Testis (tissue), 3 donors: ENCODE measurements around the gene MYOCD. TPM values are rescaled to one million over a fixed set of nuclear protein-coding genes. Genes with fewer than 3 reads are reported as not detected.

Source experiments
- DNase-seq: peaks from one replicate; pipeline ENCODE4 v3.0.0-alpha.2; 2019
- H3K27ac ChIP-seq, 2 donors: fragments of 200-600 bp; sonication (generic); one replicate each; pipeline ENCODE4 v1.5.1; 2019
- H3K27me3 ChIP-seq: fragments of 200-600 bp; sonication (generic); one replicate; pipeline ENCODE4 v1.5.1; 2019
- H3K36me3 ChIP-seq: fragments of 200-600 bp; sonication (generic); one replicate; pipeline ENCODE4 v1.5.1; 2017; ENCODE audit warnings: low read depth; ENCODE audit errors: missing control alignments
- H3K4me1 ChIP-seq: fragments of 200-600 bp; sonication (generic); one replicate; pipeline ENCODE4 v1.5.1; 2019
- H3K4me3 ChIP-seq, 2 donors: fragments of 200-600 bp; sonication (generic); one replicate each; pipeline ENCODE4 v1.5.1; 2017 to 2019
- H3K9me3 ChIP-seq: fragments of 200-600 bp; sonication (generic); one replicate; pipeline ENCODE4 v1.5.1; 2017
- POLR2A ChIP-seq: fragments of 450-650 bp; IDR thresholded peaks from one replicate; pipeline ENCODE4 v1.6.1; 2017; ENCODE audit warnings: antibody characterized with exemption, mild to moderate bottlenecking, moderate library complexity
- WGBS, 2 donors: methylation state at CpG; one replicate each; pipeline ENCODE4 v1.1.5; 2018; 5-methylcytosine and 5-hydroxymethylcytosine counted together
- intact Hi-C: fragments of 100-400 bp; cut with DNase I; formaldehyde crosslinking; loops from one replicate; pipeline ENCODE4 v1.15.1; 2023; ENCODE audit warnings: low total_unique reads
- polyA plus RNA-seq: library from polyadenylated mRNA; stranded (reverse); fragments of 350-450 nt; fragmentation: Illumina TruSeq; extraction: RNeasy Lipid Tissue Mini Kit (QIAGEN cat#74804); gene quantifications from one replicate; pipeline ENCODE4 v1.2.3, GENCODE V29; 2014; ENCODE audit warnings: low read depth, low replicate concordance; ENCODE audit not compliant: insufficient read depth
- total RNA-seq, 2 donors: library from RNA; depleted of rRNA; stranded (reverse); fragments of >200 nt; gene quantifications; one replicate each; pipeline ENCODE4 v1.2.3, GENCODE V29; 2016
- TF ChIP-seq, protein P1 (sequence below), 3 experiments: fragments of 450-650 bp in 2 of 3; fragments of 200-600 bp in 1 of 3; sonication (generic) in 1 of 3; IDR thresholded peaks; one replicate each; pipeline ENCODE4 v1.5.1; 2016 to 2019; ENCODE audit warnings: antibody characterized with exemption in 3 of 3, mild to moderate bottlenecking in 2 of 3, moderate library complexity in 1 of 3

The MYOCD gene
- total and polyA plus RNA-seq, 3 donors from 2014 or later, result 7.3 to 13.3 (median 7.6) TPM

DNA sequence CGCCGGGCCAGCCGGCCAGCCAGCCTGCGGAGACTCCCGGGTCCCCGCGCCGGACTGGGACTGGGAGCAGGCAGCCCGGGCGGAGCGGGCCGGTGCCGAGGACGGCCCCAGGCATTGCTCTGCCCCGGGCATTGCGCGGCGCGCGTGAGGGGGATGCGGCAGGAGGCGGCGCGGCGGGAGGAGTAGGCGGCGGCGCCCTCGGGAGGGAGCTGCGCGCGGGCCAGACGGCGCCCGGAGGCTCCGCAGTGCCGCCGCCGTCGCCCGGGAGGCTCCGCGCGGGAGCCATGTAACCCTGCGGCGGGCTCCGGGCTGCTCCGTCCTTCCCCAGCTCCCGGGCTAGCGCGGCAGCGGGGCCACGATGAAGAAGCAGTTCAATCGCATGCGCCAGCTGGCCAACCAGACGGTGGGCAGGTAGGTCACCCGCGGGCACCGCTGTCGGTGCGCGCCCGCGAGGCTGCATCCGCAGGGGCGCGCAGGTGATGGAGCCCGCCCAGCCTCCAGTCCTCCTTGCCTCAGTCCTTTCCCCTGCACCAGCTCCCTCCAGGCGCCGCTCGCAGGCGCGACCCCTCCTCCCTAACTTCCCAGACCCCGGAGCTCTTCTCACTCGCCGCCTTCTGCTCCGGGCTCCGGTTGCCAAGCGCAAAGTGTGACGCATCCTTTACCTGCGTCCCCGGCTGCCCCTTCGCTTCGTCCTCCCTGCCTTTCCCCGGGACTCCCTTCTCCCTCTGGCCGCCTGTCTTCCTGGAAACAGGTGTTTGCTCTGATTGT is 124.0 kb downstream of the MYOCD start, which contains the start of gene ARHGAP44:
Gene ARHGAP44 (plus strand): TSS at position 18 of the 768 bp plus-strand sequence. CDS start 341 bp downstream, at position 359.
- DNase-seq, result peak; percentile 83
- H3K27ac ChIP-seq, result peak within 1 kb of the TSS in 1 of 2 donors; percentile 59
- TF ChIP-seq, protein P1, sequence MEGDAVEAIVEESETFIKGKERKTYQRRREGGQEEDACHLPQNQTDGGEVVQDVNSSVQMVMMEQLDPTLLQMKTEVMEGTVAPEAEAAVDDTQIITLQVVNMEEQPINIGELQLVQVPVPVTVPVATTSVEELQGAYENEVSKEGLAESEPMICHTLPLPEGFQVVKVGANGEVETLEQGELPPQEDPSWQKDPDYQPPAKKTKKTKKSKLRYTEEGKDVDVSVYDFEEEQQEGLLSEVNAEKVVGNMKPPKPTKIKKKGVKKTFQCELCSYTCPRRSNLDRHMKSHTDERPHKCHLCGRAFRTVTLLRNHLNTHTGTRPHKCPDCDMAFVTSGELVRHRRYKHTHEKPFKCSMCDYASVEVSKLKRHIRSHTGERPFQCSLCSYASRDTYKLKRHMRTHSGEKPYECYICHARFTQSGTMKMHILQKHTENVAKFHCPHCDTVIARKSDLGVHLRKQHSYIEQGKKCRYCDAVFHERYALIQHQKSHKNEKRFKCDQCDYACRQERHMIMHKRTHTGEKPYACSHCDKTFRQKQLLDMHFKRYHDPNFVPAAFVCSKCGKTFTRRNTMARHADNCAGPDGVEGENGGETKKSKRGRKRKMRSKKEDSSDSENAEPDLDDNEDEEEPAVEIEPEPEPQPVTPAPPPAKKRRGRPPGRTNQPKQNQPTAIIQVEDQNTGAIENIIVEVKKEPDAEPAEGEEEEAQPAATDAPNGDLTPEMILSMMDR (IDR thresholded peaks at IDR 0.05), result no peak
- TF ChIP-seq POLR2A, result no peak
- H3K9me3 ChIP-seq, result no peaks in the 10 kb centered on the region
- peak within 1 kb of the TSS; percentile 75 to 76 for H3K4me3 ChIP-seq
- 1% methylated on average over 14 to 73 of the region's 86 CpGs for WGBS, 2 donors
- H3K36me3 ChIP-seq, result no peaks in the 10 kb centered on the region
- H3K27me3 ChIP-seq, result no peaks in the 10 kb centered on the region
- intact Hi-C loops, result no loop called here
- no peaks in the 10 kb centered on the region for H3K4me1 ChIP-seq

DNA sequence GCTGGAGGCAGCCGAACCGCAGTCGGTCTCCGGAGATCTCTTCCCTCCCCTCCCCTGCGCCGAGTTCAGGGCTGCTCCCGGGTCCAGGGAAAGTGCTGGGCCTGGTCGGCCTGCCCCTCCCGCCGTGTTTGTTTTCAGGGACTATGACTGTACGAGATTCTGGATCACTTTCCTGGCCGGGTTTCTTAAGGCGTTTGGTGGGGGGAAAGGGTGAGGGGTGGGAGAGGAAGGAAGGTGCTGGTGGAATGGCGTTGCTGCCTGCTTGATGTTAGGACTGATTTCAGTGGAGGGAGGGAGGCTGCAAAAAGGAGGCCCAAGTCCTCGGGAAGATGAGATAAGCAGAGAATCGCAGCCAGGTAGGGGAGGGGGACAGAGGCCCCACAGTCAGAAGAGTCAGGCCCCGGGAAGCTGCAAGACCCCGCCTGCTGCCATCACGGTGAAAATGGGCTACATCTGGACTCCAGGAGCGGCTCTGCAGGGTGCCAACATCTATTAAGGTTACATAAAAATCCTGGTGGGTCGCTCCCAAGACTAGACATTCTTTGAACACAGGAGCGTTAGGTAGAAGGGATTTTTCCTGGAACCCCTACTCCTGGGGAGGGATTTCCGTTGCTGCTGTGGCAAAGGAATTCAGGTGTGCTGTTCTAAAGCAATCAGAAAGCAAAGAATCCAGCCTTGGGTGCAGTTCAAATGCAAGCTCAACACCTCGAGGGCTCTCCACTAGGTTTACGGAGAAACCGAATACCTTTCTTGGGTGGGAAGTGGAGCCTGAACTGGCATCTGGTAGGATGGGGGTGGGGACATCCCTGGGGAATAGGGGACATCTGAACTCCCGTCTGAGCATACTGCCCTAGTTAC is 124.8 kb downstream of the MYOCD start:
- no peaks in the 10 kb centered on the region for H3K4me1 ChIP-seq
- DNase-seq, result no peak
- TF ChIP-seq POLR2A, result no peak
- TF ChIP-seq, protein P1 (IDR thresholded peaks at IDR 0.05), result no peak
- no peaks in the 10 kb centered on the region for H3K27me3 ChIP-seq
- intact Hi-C loops, result no loop called here
- no peak overlapping the region for H3K27ac ChIP-seq
- peak overlapping the region; percentile 75 to 76 for H3K4me3 ChIP-seq
- 22 to 24% methylated on average over 27 of the region's 27 CpGs for WGBS, 2 donors
- no peaks in the 10 kb centered on the region for H3K9me3 ChIP-seq
- no peaks in the 10 kb centered on the region for H3K36me3 ChIP-seq

DNA sequence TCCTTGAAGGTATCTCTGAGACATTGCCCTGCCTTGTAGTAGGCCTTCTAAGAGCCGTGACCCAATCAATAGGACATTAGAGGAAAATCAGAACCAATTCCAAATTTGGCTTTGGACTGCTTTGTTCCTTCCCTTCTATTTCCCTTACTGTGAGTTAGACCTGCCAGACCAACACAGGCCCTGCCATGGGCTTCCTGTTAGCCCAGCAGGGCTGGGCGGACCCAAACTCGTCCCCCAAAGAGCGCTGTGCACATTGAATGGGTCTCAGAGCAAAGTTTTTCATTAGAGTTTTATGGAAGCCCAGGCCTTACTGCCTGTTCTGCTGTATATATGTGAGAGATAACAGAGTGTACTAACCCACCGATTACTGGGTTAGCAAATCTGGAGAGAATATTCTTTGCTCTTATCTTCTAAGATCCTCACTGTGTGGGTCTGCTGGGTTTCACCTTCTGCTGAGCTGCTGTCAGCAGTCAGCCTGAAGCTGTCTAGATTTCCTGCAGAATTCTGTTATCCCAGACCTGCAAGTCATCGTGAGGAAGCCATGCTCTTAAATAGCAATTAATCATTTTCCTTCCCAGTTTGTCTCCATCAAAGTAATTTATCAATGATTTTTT is 129.3 kb downstream of the MYOCD start:
- 69 to 71% methylated on average over 6 of the region's 6 CpGs for WGBS, 2 donors
- no peak for DNase-seq

DNA sequence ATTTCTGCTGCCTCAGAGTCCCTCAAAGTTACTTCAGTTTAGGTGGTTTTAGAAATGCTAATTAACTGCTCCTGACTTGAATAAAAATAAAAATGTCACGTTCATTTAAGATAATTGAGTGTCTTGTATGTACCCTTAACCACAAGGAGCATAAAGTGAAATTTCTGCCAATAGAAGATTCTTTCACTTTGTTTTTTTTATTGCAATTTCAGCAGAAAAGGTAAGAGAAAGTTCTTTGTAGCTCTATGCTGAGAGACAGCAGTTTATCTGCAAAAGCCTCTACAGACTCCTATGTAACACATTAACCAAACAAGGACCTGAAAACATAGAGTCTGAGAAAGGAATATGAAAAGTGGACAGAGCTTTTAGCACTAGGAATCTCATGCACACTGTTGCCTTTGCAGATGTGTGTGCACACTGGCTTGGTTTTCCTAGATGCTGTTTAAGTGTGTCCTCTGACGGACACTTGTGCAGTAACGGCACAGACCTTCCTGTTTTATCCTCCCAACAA is 135.2 kb downstream of the MYOCD start:
- intact Hi-C loops, result no loop called here

More for the DNA sequence above, 129.3 kb downstream of the MYOCD start:
- Histone ChIP-seq H3K27ac (no peak overlapping the region), H3K27me3 (no peaks in the 10 kb centered on the region), H3K36me3 (no peaks in the 10 kb centered on the region), H3K4me1 (no peaks in the 10 kb centered on the region), H3K4me3 (no peak overlapping the region), H3K9me3 (no peaks in the 10 kb centered on the region)
- TF ChIP-seq, protein P1 (IDR thresholded peaks at IDR 0.05), result no peak
- no peak for TF ChIP-seq POLR2A
- intact Hi-C loops, result no loop called here

More for the DNA sequence above, 135.2 kb downstream of the MYOCD start:
- H3K9me3 ChIP-seq, result no peaks in the 10 kb centered on the region
- TF ChIP-seq, protein P1 (IDR thresholded peaks at IDR 0.05), result no peak
- TF ChIP-seq POLR2A, result no peak
- H3K4me3 ChIP-seq, result no peak overlapping the region
- DNase-seq, result no peak
- H3K36me3 ChIP-seq, result no peaks in the 10 kb centered on the region
- 70 to 73% methylated on average over 3 of the region's 3 CpGs for WGBS, 2 donors
- H3K27ac ChIP-seq, result no peak overlapping the region
- no peaks in the 10 kb centered on the region for H3K27me3 ChIP-seq
- no peaks in the 10 kb centered on the region for H3K4me1 ChIP-seq
